ENCODE data around the gene CD79A. TPM values are rescaled to one million over a fixed set of nuclear protein-coding genes. Genes with fewer than 3 reads are reported as not detected.
A peak's percentile ranks its signal among the peaks of the same experiment; 100 is the strongest.

CD79A gene
- total and polyA plus RNA-seq, 2 donors (not counting 3 experiments of a cell fraction or from before 2014, with no cell fraction given) = 0.32 TPM; not detected in 1

DNA sequence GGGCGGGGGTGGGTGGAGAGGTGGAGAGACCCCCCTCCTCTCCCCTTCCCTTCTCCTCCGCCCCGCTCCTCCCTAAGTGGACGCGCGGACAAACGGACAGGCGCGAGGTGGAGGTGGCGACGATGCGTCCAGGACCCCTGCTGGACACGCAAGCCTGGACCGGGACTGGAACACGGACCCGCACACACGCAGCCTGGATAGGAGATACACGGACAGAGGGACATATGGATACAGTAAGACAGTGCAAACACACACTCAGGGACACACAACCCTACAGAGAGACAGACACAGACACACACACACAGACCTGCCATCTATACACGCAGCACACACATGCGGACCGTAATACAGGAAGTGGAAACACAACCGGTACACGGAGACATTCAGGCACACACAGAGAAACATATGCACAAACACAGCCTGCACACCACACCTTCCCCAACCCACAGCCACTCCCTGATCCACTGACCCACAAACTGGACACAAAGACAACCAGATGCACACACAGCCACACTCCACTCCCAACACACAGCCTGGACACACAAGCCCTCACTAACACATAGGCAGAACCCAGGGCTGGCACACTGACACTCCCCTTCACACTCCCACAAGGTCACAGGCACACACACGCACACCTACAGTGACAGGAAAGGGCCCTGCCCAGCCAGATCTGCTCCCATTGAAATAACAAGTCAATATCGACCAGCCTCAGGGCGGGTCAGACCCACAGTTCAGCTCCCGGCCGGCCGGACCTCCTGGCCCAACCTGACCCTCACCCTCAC is 51.9 kb downstream of the CD79A start:
- Histone ChIP-seq H3K79me2 (ENCODE audit: control insufficient read depth, insufficient read depth, low read length) (no peaks in the 10 kb centered on the region), H3K27ac (ENCODE audit: insufficient read depth, low read depth, low read length) (no peak overlapping the region), H3K9me3 (replicated peaks; ENCODE audit: control insufficient read depth, insufficient read depth, low read length) (no peaks in the 10 kb centered on the region), H3K4me3 (replicated peaks in 1 of 3; ENCODE audit: insufficient read depth in 1 of 3, low read depth in 1 of 3, low read length in 3 of 3) (peak overlapping the region in 1 of 3 experiments; percentile 2), H3K27me3 (ENCODE audit: control insufficient read depth in 2 of 2, insufficient read depth in 2 of 2, low read length in 2 of 2) (peaks cover 69 to 73% of the 10 kb centered on the region in 2 experiments), H3K9ac (replicated peaks; ENCODE audit: extremely low read depth, insufficient read depth, low read length) (no peak overlapping the region), H3K36me3 (ENCODE audit: control insufficient read depth in 2 of 2, extremely low read depth in 1 of 2, insufficient read depth in 2 of 2, low read length in 2 of 2) (no peaks in the 10 kb centered on the region), H3K9me1 (replicated peaks; ENCODE audit: control insufficient read depth, extremely low read depth, insufficient read depth, low read length) (no peaks in the 10 kb centered on the region), H3K4me2 (ENCODE audit: insufficient read depth, low read length) (no peak overlapping the region), H3K4me1 (ENCODE audit: control insufficient read depth, extremely low read depth, insufficient read depth, low read length) (no peaks in the 10 kb centered on the region), H4K20me1 (replicated peaks; ENCODE audit: control insufficient read depth, extremely low read depth, insufficient read depth, low read length) (no peaks in the 10 kb centered on the region), H2AFZ (ENCODE audit: low read depth, low read length) (no peak overlapping the region)
- CTCF ChIA-PET = interaction anchor here (0.6 to 1.5 kb wide), 3 partner anchors 45 to 57 kb away, joined by 3 to 8 read pairs (median 3); no protein-coding TSS in a partner anchor
- BruUV-seq (replicated peaks) = no TSS peak
- FAIRE-seq (no peak), DNase-seq (ENCODE audit: low read depth, low spot score) (no peak)
- dilution Hi-C loops (cut with MboI; ENCODE audit: extremely low pct_ligation_motif_present, low sequenced_read_pairs) (no loop called here), intact Hi-C loops (cut with micrococcal nuclease) (no loop called here)
- TF ChIP-seq MYC (IDR thresholded peaks at IDR 0.05; ENCODE audit: low read depth, low read length) = no peak
- TF ChIP-seq EZH2 (IDR thresholded peaks at IDR 0.05; ENCODE audit: borderline replicate concordance, low read depth, low read length, severe bottlenecking) = peak; percentile 93
- TF ChIP-seq POLR2AphosphoS5 (IDR thresholded peaks at IDR 0.05; ENCODE audit: insufficient read depth, low read depth, low read length) = no peak
- TF ChIP-seq POLR2A (IDR thresholded peaks at IDR 0.05; ENCODE audit: low read depth, low read length) = no peak
- TF ChIP-seq, protein P1, sequence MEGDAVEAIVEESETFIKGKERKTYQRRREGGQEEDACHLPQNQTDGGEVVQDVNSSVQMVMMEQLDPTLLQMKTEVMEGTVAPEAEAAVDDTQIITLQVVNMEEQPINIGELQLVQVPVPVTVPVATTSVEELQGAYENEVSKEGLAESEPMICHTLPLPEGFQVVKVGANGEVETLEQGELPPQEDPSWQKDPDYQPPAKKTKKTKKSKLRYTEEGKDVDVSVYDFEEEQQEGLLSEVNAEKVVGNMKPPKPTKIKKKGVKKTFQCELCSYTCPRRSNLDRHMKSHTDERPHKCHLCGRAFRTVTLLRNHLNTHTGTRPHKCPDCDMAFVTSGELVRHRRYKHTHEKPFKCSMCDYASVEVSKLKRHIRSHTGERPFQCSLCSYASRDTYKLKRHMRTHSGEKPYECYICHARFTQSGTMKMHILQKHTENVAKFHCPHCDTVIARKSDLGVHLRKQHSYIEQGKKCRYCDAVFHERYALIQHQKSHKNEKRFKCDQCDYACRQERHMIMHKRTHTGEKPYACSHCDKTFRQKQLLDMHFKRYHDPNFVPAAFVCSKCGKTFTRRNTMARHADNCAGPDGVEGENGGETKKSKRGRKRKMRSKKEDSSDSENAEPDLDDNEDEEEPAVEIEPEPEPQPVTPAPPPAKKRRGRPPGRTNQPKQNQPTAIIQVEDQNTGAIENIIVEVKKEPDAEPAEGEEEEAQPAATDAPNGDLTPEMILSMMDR (IDR thresholded peaks at IDR 0.05; ENCODE audit: extremely low read depth in 1 of 2, insufficient read depth in 1 of 2, low read depth in 1 of 2, low read length in 2 of 2) = peak in 1 of 2 donors; percentile 15
- no peak for TF ChIP-seq FOS (IDR thresholded peaks at IDR 0.05; ENCODE audit: borderline replicate concordance, insufficient read depth, low read length)
- TF ChIP-seq GATA2 (IDR thresholded peaks at IDR 0.05; ENCODE audit: insufficient read depth, insufficient read length, low read depth, low read length) = no peak
- POLR2A ChIA-PET = no interaction called here
